Glutamatergic neuron (in vitro differentiated cells): ENCODE measurements around the gene NIT2. TPM values are rescaled to one million over a fixed set of nuclear protein-coding genes. Genes with fewer than 3 reads are reported as not detected.

Experiments used
- DNase-seq: peaks from one replicate; pipeline ENCODE4 v3.0.0; 2022
- H3K27ac Mint-ChIP-seq: one replicate; pipeline ENCODE4 v1.8.0; 2020; ENCODE audit warnings: mild to moderate bottlenecking, mixed read lengths, inconsistent platforms; ENCODE audit not compliant: unreplicated experiment
- H3K27me3 Mint-ChIP-seq: one replicate; pipeline ENCODE4 v1.8.0; 2020; ENCODE audit warnings: mild to moderate bottlenecking, moderate library complexity, mixed read lengths, inconsistent platforms; ENCODE audit not compliant: unreplicated experiment
- H3K36me3 Mint-ChIP-seq: one replicate; pipeline ENCODE4 v1.8.0; 2020; ENCODE audit warnings: mild to moderate bottlenecking, mixed read lengths, inconsistent platforms; ENCODE audit not compliant: unreplicated experiment
- H3K4me1 Mint-ChIP-seq: one replicate; pipeline ENCODE4 v1.8.0; 2020; ENCODE audit warnings: mild to moderate bottlenecking, low read depth, mixed read lengths, inconsistent platforms; ENCODE audit not compliant: unreplicated experiment
- H3K4me3 Mint-ChIP-seq: one replicate; pipeline ENCODE4 v1.8.0; 2020; ENCODE audit warnings: mild to moderate bottlenecking, mixed read lengths, inconsistent platforms; ENCODE audit not compliant: unreplicated experiment
- H3K9me3 Mint-ChIP-seq: one replicate; pipeline ENCODE4 v1.8.0; 2020; ENCODE audit warnings: mild to moderate bottlenecking, moderate library complexity, mixed read lengths, inconsistent platforms; ENCODE audit not compliant: unreplicated experiment
- total RNA-seq: library from RNA; stranded (reverse); fragmentation: NEBNext Ultra II Directional; extraction: Animal tissue kit (Norgen Biotek cat#: 25700); gene quantifications from one replicate; pipeline ENCODE4 v1.2.1, GENCODE V29; 2021; ENCODE audit not compliant: unreplicated experiment
- TF ChIP-seq, protein P1 (sequence below): fragments of 200-600 bp; sonication (generic); IDR thresholded peaks from one replicate; pipeline ENCODE4 v1.5.0; 2021; ENCODE audit not compliant: partially characterized antibody, unreplicated experiment

NIT2 gene
- total RNA-seq, 1 donor from 2014 or later: 39.6 TPM

DNA sequence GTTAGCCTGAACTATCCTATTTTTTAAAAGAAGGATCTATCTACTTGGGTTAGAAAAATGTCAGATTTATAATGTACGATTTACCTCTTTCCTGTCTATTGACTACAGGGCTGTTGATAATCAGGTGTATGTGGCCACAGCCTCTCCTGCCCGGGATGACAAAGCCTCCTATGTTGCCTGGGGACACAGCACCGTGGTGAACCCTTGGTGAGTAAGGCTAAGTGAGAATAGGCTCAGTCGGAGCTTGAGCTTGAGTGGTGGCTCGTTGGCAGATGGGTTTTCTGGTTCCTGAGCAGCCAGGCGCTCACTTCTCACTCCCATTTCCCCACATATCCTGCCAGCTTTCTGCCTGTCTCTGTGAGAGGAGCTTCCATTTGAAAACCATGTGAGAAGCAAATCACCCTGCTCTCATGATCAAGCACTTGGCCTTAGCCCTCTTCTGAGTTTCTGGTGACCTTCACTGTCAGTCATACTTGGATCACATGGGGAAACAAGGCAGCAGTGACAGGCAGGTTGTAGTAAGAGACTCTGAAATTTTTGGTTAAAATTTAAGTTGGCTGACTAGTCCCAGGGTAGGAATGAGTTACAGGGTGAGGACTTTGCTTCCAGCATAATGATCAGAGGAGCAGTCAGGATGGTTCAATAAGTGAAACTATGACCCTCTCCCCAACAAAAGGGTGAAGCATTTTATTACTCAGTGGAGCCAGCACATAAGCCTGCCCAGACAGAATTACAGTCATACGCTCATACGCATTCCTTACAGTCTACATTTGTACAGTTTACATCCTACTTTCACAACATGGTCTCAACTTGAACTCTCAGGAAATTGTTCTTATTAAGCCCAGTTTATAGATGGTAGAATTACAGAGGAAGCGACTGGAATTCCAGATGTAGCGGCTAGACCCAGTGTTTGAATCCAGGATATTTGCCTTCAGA lies 18.0 kb downstream of the NIT2 start:
- no peak overlapping the region for H3K27ac Mint-ChIP-seq
- H3K27me3 Mint-ChIP-seq: no peaks in the 10 kb centered on the region
- TF ChIP-seq, protein P1, sequence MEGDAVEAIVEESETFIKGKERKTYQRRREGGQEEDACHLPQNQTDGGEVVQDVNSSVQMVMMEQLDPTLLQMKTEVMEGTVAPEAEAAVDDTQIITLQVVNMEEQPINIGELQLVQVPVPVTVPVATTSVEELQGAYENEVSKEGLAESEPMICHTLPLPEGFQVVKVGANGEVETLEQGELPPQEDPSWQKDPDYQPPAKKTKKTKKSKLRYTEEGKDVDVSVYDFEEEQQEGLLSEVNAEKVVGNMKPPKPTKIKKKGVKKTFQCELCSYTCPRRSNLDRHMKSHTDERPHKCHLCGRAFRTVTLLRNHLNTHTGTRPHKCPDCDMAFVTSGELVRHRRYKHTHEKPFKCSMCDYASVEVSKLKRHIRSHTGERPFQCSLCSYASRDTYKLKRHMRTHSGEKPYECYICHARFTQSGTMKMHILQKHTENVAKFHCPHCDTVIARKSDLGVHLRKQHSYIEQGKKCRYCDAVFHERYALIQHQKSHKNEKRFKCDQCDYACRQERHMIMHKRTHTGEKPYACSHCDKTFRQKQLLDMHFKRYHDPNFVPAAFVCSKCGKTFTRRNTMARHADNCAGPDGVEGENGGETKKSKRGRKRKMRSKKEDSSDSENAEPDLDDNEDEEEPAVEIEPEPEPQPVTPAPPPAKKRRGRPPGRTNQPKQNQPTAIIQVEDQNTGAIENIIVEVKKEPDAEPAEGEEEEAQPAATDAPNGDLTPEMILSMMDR: no peak
- DNase-seq: no peak
- H3K9me3 Mint-ChIP-seq: no peaks in the 10 kb centered on the region
- H3K4me3 Mint-ChIP-seq: no peak overlapping the region
- peaks cover 15% of the 10 kb centered on the region for H3K36me3 Mint-ChIP-seq
- H3K4me1 Mint-ChIP-seq: no peaks in the 10 kb centered on the region

DNA sequence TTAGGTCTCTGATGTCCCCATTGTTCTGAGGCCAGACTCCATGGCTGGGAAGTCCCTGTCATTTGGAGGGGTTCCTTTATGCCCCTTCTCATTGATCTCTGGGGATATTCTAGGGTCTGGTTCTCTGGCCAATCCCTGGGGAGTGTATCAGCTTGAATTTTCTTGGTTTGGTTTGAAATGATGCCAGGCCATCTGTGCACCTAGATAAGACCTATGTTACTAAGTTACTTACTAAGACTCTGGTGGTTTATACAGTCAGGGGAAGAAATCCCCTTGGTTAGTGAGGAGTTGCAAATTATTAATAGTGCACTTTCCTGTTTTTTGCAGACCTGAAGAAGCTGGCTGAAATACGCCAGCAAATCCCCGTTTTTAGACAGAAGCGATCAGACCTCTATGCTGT lies 20.3 kb downstream of the NIT2 start:
- peaks cover 10% of the 10 kb centered on the region for H3K36me3 Mint-ChIP-seq
- H3K27me3 Mint-ChIP-seq: no peaks in the 10 kb centered on the region
- no peak for DNase-seq
- H3K4me3 Mint-ChIP-seq: no peak overlapping the region
- H3K27ac Mint-ChIP-seq: no peak overlapping the region
- no peaks in the 10 kb centered on the region for H3K4me1 Mint-ChIP-seq
- no peaks in the 10 kb centered on the region for H3K9me3 Mint-ChIP-seq
- TF ChIP-seq, protein P1: no peak

DNA sequence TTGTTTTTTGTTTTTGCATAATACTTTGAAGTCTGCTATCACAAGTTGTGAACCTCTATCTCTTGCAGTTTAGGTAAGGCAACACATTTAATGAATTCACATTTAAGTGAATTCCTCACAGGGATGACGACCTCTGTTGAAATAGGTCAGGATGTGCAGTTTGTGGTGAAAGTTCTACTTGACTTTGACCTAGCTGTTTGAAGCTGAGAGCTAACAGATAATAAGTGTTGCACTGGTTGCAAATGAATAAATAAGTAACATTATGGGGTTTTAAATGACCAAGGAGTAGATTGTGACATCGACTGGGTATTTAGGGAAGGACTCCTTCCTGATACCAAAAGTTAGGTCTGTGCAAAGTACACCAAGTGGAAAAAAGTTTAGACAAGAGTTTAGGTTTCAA lies 23.9 kb downstream of the NIT2 start:
- Mint-ChIP-seq H3K9me3 (no peaks in the 10 kb centered on the region), H3K4me1 (no peaks in the 10 kb centered on the region), H3K36me3 (peaks cover 11% of the 10 kb centered on the region), H3K4me3 (no peak overlapping the region), H3K27me3 (no peaks in the 10 kb centered on the region), H3K27ac (no peak overlapping the region)
- no peak for DNase-seq
- TF ChIP-seq, protein P1: no peak

DNA sequence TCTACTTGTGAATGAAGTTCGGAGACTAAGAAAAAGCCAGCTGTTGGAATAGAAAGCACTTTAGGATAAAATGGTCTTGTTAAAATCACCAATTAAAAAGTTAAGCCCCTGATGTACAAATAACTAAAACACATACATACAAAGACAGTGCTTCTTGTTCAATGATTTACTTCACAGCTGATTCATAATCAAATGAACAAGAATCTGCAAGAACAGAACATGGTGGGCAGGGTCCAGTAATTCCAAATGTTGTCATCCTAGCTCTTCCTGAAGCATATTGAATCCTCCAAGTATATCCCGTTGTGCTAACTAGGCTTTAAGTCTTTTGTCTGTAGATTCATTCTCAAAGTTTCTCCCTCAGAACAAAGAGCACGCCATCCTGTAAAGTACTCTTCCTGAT lies 24.5 kb downstream of the NIT2 start:
- Mint-ChIP-seq H3K36me3 (peaks cover 11% of the 10 kb centered on the region), H3K27ac (no peak overlapping the region)

More for the DNA sequence above, 24.5 kb downstream of the NIT2 start:
- Mint-ChIP-seq H3K4me3 (no peak overlapping the region), H3K27me3 (no peaks in the 10 kb centered on the region), H3K9me3 (no peaks in the 10 kb centered on the region), H3K4me1 (no peaks in the 10 kb centered on the region)
- TF ChIP-seq, protein P1: no peak
- no peak for DNase-seq
